C4-2B (cell line): ENCODE data around the gene SLC12A4.
A peak's percentile ranks its signal among the peaks of the same experiment; 100 is the strongest.

Source experiments
- H3K27ac ChIP-seq: fragments of 450-650 bp; 2 replicates; pipeline ENCODE4 v1.5.1; 2017
- CTCF ChIP-seq: fragments of 450-650 bp; conservative IDR thresholded peaks from 2 replicates; pipeline ENCODE4 v1.5.1; 2017; ENCODE audit warnings: mild to moderate bottlenecking
- ZFX ChIP-seq: fragments of 450-650 bp; IDR thresholded peaks from 2 replicates; pipeline ENCODE4 v1.6.1; 2017

Gene SLC12A4

DNA sequence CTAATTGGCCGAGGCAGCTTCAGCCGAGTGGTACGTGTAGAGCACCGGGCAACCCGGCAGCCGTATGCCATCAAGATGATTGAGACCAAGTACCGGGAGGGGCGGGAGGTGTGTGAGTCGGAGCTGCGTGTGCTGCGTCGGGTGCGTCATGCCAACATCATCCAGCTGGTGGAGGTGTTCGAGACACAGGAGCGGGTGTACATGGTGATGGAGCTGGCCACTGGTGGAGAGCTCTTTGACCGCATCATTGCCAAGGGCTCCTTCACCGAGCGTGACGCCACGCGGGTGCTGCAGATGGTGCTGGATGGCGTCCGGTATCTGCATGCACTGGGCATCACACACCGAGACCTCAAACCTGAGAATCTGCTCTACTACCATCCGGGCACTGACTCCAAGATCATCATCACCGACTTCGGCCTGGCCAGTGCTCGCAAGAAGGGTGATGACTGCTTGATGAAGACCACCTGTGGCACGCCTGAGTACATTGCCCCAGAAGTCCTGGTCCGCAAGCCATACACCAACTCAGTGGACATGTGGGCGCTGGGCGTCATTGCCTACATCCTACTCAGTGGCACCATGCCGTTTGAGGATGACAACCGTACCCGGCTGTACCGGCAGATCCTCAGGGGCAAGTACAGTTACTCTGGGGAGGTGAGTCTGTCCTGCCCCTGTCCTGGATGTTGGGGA is 59.2 kb downstream of the SLC12A4 start:
- no peak for TF ChIP-seq ZFX
- TF ChIP-seq CTCF, result no peak
- H3K27ac ChIP-seq, result no peak overlapping the region

GRCh38 chr16:67907397-67908180 is 60.8 kb downstream of the SLC12A4 start:
- H3K27ac ChIP-seq, result no peak overlapping the region
- TF ChIP-seq CTCF (no peak), ZFX (no peak)

GRCh38 chr16:67902831-67903230 is 65.6 kb downstream of the SLC12A4 start:
- TF ChIP-seq ZFX, result no peak
- no peak for TF ChIP-seq CTCF
- no peak overlapping the region for H3K27ac ChIP-seq

- TF ChIP-seq CTCF (no peak), ZFX (no peak)
- no peak overlapping the region for H3K27ac ChIP-seq
These were observed 66.7 kb downstream of the SLC12A4 start for GRCh38 chr16:67901734-67902133.

GRCh38 chr16:67897231-67897630 is 71.2 kb downstream of the SLC12A4 start:
- TF ChIP-seq ZFX, result no peak
- TF ChIP-seq CTCF, result no peak
- no peak overlapping the region for H3K27ac ChIP-seq

- TF ChIP-seq CTCF, result no peak
- no peak for TF ChIP-seq ZFX
- H3K27ac ChIP-seq, result peak overlapping the region; percentile 94
These were observed 74.6 kb downstream of the SLC12A4 start for GRCh38 chr16:67893743-67894399.
